GM18870 (cell line): Measurements from ENCODE around the gene RIC1.
"Not testable (repeated sequence)": the region's sequence is repeated elsewhere in the genome, so short reads cannot be mapped to it uniquely, and the experiment has no call there.

Experiments
- ATAC-seq: cut with Tn5 transposase; IDR thresholded peaks from one replicate; pipeline ENCODE4 v1.9.1; 2021; ENCODE audit warnings: moderate library complexity; ENCODE audit not compliant: unreplicated experiment

The RIC1 gene

GRCh38 chr9:5720151-5720550 lies 91.2 kb downstream of the RIC1 start:
- ATAC-seq: no peak

GRCh38 chr9:5721279-5722087 lies 92.6 kb downstream of the RIC1 start:
- ATAC-seq: no peak

- ATAC-seq: not testable (repeated sequence)
These were observed 93.8 kb downstream of the RIC1 start for GRCh38 chr9:5722679-5723078.

- ATAC-seq: no peak
These were observed 106.2 kb downstream of the RIC1 start for GRCh38 chr9:5735072-5735471.

- no peak for ATAC-seq
These were observed 107.8 kb downstream of the RIC1 start for GRCh38 chr9:5736563-5737346.

- no peak for ATAC-seq
These were observed 114.2 kb downstream of the RIC1 start for GRCh38 chr9:5743109-5743508.

- no peak for ATAC-seq
These were observed 119.5 kb downstream of the RIC1 start for GRCh38 chr9:5748438-5748837.

- no peak for ATAC-seq
These were observed 120.4 kb downstream of the RIC1 start for GRCh38 chr9:5749306-5749705.

GRCh38 chr9:5750569-5750968 lies 121.7 kb downstream of the RIC1 start:
- ATAC-seq: no peak

- ATAC-seq: no peak
These were observed 127.7 kb downstream of the RIC1 start for GRCh38 chr9:5756633-5757032.

GRCh38 chr9:5760338-5760737 lies 131.4 kb downstream of the RIC1 start:
- no peak for ATAC-seq

GRCh38 chr9:5762421-5762820 lies 133.5 kb downstream of the RIC1 start:
- no peak for ATAC-seq

- peak; percentile 75 for ATAC-seq
These were observed 135.4 kb downstream of the RIC1 start for GRCh38 chr9:5764130-5764868.

GRCh38 chr9:5767968-5768932 lies 139.3 kb downstream of the RIC1 start:
- peak; percentile 52 for ATAC-seq

GRCh38 chr9:5773324-5773999 lies 144.6 kb downstream of the RIC1 start:
- no peak for ATAC-seq

- ATAC-seq: no peak
These were observed 149.9 kb downstream of the RIC1 start for GRCh38 chr9:5778805-5779204.

- ATAC-seq: not testable (repeated sequence)
These were observed 150.9 kb downstream of the RIC1 start for GRCh38 chr9:5779705-5780218.

- not testable (repeated sequence) for ATAC-seq
These were observed 154.5 kb downstream of the RIC1 start for GRCh38 chr9:5783420-5783819.

- no peak for ATAC-seq
These were observed 155.1 kb downstream of the RIC1 start for GRCh38 chr9:5783982-5784381.
